ENCODE results near the gene FBXO24. TPM values are rescaled to one million over a fixed set of nuclear protein-coding genes. Genes with fewer than 3 reads are reported as not detected.

Gene FBXO24
- polyA plus RNA-seq, 1 of the 3 experiments (the other 2 are of a cell fraction): 0.94 TPM

DNA sequence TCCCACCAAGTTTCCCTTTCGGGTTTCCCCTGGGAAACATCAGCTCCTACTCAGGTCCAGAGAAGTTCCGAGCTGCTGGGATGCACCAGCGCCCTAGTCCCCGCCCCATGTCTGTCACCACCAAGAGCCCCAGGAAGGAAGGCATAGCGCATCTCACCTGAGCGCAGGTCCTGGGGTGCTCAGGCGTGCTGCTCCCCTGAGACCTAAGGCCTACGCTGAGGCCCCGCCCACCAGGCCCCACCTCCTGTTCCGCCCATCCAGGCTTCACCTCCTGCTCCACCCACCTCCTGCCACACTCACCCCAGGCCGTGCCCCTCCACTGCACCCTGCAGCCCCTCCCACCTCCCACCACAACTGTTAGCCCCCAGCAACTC is 56.4 kb downstream of the FBXO24 start:
- no peaks in the 10 kb centered on the region for H3K79me2 ChIP-seq (ENCODE audit: insufficient read depth)
- no peak overlapping the region for H2AFZ ChIP-seq (ENCODE audit: low read depth)
- H3K27me3 ChIP-seq (ENCODE audit: insufficient read depth): peaks cover 7% of the 10 kb centered on the region; the same call in 1 of the 2 replicates
- H4K20me1 ChIP-seq (ENCODE audit: insufficient read depth): no peaks in the 10 kb centered on the region
- no peak overlapping the region for H3K27ac ChIP-seq (ENCODE audit: low read depth in 2 of 2, low read length in 1 of 2)
- H3F3A ChIP-seq (replicated peaks; ENCODE audit: insufficient read depth): no peaks in the 10 kb centered on the region
- H3K4me3 ChIP-seq (ENCODE audit: low read depth in 2 of 2, low read length in 1 of 2): no peak overlapping the region
- no peak overlapping the region for H3K9ac ChIP-seq
- no peak overlapping the region for H3K4me2 ChIP-seq
- H3K9me2 ChIP-seq: no peaks in the 10 kb centered on the region
- peak; percentile 75 for DNase-seq
- peaks cover 0 to 9% of the 10 kb centered on the region in 2 experiments; a peak in 1 of 4 replicates for H3K4me1 ChIP-seq (ENCODE audit: control insufficient read depth in 1 of 2, insufficient read depth in 2 of 2, low read depth in 1 of 2, low read length in 1 of 2)
- TF ChIP-seq EZH2phosphoT487 (IDR thresholded peaks at IDR 0.05; ENCODE audit: borderline replicate concordance, low read depth): no peak
- no peak for TF ChIP-seq MEF2A (IDR thresholded peaks at IDR 0.05; ENCODE audit: borderline replicate concordance, low read depth)
- TF ChIP-seq MXI1 (IDR thresholded peaks at IDR 0.05; ENCODE audit: low read depth, low read length): no peak
- TF ChIP-seq SIN3A (IDR thresholded peaks at IDR 0.05; ENCODE audit: borderline replicate concordance, low read depth, low read length): no peak
- TF ChIP-seq FOSL2 (IDR thresholded peaks at IDR 0.05; ENCODE audit: borderline replicate concordance, low read depth): no peak
- no peak for TF ChIP-seq ZBTB33 (IDR thresholded peaks at IDR 0.05; ENCODE audit: borderline replicate concordance, low read depth)
- TF ChIP-seq CTCF (IDR thresholded peaks at IDR 0.05): no peak
- no peak for TF ChIP-seq CHD2 (IDR thresholded peaks at IDR 0.05; ENCODE audit: low read length, partially characterized antibody)
- TF ChIP-seq PBX3 (IDR thresholded peaks at IDR 0.05): no peak
- TF ChIP-seq MAX (IDR thresholded peaks at IDR 0.05; ENCODE audit: low read depth): no peak
- TF ChIP-seq TAF1 (IDR thresholded peaks at IDR 0.05; ENCODE audit: borderline replicate concordance, low read depth, low read length): no peak
- TF ChIP-seq GABPA (IDR thresholded peaks at IDR 0.05; ENCODE audit: low read depth): no peak
- no peak for TF ChIP-seq RCOR1 (IDR thresholded peaks at IDR 0.05; ENCODE audit: low read length)
- TF ChIP-seq TEAD4 (IDR thresholded peaks at IDR 0.05; ENCODE audit: borderline replicate concordance, insufficient read depth): no peak
- TF ChIP-seq ELF1 (IDR thresholded peaks at IDR 0.05): no peak
- TF ChIP-seq NRF1 (IDR thresholded peaks at IDR 0.05; ENCODE audit: low read depth, low read length): no peak
- TF ChIP-seq, protein P1, sequence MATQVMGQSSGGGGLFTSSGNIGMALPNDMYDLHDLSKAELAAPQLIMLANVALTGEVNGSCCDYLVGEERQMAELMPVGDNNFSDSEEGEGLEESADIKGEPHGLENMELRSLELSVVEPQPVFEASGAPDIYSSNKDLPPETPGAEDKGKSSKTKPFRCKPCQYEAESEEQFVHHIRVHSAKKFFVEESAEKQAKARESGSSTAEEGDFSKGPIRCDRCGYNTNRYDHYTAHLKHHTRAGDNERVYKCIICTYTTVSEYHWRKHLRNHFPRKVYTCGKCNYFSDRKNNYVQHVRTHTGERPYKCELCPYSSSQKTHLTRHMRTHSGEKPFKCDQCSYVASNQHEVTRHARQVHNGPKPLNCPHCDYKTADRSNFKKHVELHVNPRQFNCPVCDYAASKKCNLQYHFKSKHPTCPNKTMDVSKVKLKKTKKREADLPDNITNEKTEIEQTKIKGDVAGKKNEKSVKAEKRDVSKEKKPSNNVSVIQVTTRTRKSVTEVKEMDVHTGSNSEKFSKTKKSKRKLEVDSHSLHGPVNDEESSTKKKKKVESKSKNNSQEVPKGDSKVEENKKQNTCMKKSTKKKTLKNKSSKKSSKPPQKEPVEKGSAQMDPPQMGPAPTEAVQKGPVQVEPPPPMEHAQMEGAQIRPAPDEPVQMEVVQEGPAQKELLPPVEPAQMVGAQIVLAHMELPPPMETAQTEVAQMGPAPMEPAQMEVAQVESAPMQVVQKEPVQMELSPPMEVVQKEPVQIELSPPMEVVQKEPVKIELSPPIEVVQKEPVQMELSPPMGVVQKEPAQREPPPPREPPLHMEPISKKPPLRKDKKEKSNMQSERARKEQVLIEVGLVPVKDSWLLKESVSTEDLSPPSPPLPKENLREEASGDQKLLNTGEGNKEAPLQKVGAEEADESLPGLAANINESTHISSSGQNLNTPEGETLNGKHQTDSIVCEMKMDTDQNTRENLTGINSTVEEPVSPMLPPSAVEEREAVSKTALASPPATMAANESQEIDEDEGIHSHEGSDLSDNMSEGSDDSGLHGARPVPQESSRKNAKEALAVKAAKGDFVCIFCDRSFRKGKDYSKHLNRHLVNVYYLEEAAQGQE (IDR thresholded peaks at IDR 0.05; ENCODE audit: low read depth, low read length): no peak
- no peak for TF ChIP-seq EP300 (IDR thresholded peaks at IDR 0.05; ENCODE audit: borderline replicate concordance in 1 of 2, low read depth in 1 of 2, low read length in 1 of 2)
- H3K36me3 ChIP-seq (replicated peaks in 1 of 2; ENCODE audit: control insufficient read depth in 1 of 2, insufficient read depth in 2 of 2, low read length in 1 of 2): no peaks in the 10 kb centered on the region
- ChIA-PET POLR2A (interaction anchor here (0.5 to 1.5 kb wide), 2 partner anchors 10 to 30 kb away, joined by 3 to 4 read pairs; partner anchors contain the start of gene GNB2), CTCF (interaction anchor here (0.9 to 12.8 kb wide), 5 partner anchors 8 to 82 kb away, joined by 3 to 109 read pairs (median 4); partner anchors contain the start of gene ACTL6B)
- no peaks in the 10 kb centered on the region for H3K9me3 ChIP-seq
- WGBS (ENCODE audit: low lambda C conversion rate): 89% methylated on average over 8 of the region's 11 CpGs
